Measurements from ENCODE around the gene ASPG. TPM values are rescaled to one million over a fixed set of nuclear protein-coding genes. Genes with fewer than 3 reads are reported as not detected.

ASPG gene
- polyA plus RNA-seq, 1 experiment, result not detected

DNA sequence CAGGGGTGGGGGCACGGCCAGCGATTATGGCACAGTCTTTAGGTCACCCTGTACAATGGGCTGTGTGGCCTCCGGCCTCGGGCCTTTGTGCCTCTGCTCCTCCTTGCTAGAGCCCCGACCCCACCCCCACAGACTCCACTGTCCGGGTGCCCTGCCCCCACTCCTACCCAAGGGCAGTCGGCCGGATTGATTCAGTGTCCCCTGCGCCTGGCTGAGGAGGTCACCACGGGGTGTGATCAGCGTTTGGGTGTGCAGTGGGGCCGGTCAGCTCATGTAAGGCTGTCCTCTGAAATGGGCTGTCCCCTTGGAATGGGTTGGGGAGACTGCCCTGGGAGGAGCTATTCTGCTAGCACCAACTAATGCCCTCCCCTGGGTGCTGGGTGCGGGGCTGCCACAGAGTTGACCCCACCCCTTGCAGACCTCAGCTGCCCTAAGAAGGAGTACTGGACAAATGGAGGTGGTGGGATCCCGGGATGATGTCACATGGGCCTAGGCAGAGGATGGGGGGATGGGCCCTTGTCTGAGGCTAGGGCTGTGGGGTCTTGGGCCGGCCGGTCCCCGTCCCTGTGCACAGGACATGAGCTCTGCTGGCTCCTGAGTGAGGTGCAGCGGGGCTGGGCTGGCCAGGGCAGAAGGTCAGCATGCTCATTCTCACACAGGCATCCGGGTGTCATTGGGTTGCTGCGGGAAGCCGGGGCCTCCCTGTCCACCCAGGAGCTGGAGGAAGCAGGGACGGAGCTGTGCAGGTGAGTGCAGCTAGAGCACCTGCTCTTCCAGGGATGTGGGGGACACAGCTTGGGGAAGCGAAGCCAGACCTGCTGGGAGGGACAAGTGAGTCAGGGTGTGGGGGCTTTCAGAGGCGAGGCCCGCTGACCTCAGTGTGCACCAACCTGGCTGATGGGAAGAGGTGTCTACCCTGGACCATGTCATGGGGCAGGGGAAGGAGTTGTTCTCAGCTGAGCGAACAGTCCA lies 23.4 kb downstream of the ASPG start:
- H3K27me3 ChIP-seq (ENCODE audit: control insufficient read depth, insufficient read depth, low read length), result no peaks in the 10 kb centered on the region
- H3K9me3 ChIP-seq (ENCODE audit: control insufficient read depth, insufficient read depth, low read length), result no peaks in the 10 kb centered on the region; the same call in 1 of the 2 replicates
- no peak for DNase-seq (ENCODE audit: low read depth, low spot score)
- ChIA-PET POLR2A (no interaction called here), CTCF (no interaction called here)
- no peak overlapping the region for H3K4me3 ChIP-seq (ENCODE audit: low read depth, low read length)
- TF ChIP-seq, protein P1, sequence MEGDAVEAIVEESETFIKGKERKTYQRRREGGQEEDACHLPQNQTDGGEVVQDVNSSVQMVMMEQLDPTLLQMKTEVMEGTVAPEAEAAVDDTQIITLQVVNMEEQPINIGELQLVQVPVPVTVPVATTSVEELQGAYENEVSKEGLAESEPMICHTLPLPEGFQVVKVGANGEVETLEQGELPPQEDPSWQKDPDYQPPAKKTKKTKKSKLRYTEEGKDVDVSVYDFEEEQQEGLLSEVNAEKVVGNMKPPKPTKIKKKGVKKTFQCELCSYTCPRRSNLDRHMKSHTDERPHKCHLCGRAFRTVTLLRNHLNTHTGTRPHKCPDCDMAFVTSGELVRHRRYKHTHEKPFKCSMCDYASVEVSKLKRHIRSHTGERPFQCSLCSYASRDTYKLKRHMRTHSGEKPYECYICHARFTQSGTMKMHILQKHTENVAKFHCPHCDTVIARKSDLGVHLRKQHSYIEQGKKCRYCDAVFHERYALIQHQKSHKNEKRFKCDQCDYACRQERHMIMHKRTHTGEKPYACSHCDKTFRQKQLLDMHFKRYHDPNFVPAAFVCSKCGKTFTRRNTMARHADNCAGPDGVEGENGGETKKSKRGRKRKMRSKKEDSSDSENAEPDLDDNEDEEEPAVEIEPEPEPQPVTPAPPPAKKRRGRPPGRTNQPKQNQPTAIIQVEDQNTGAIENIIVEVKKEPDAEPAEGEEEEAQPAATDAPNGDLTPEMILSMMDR (IDR thresholded peaks at IDR 0.05; ENCODE audit: low read depth, low read length), result no peak
- no peak overlapping the region for H3K27ac ChIP-seq (ENCODE audit: low read depth, low read length)

- TF ChIP-seq, protein P1 (IDR thresholded peaks at IDR 0.05; ENCODE audit: low read depth, low read length), result no peak
- DNase-seq (ENCODE audit: low read depth, low spot score), result no peak
- Histone ChIP-seq H3K27ac (ENCODE audit: low read depth, low read length) (no peak overlapping the region), H3K27me3 (ENCODE audit: control insufficient read depth, insufficient read depth, low read length) (no peaks in the 10 kb centered on the region), H3K4me3 (ENCODE audit: low read depth, low read length) (no peak overlapping the region), H3K9me3 (ENCODE audit: control insufficient read depth, insufficient read depth, low read length) (no peaks in the 10 kb centered on the region; the same call in 1 of the 2 replicates)
- CTCF ChIA-PET, result no interaction called here
- POLR2A ChIA-PET, result no interaction called here
Measured at GRCh38 chr14:104109731-104110361, 24.3 kb downstream of the ASPG start.

- TF ChIP-seq, protein P1 (IDR thresholded peaks at IDR 0.05; ENCODE audit: low read depth, low read length), result no peak
- ChIA-PET POLR2A (no interaction called here), CTCF (no interaction called here)
- no peak overlapping the region for H3K4me3 ChIP-seq (ENCODE audit: low read depth, low read length)
- no peaks in the 10 kb centered on the region for H3K27me3 ChIP-seq (ENCODE audit: control insufficient read depth, insufficient read depth, low read length)
- no peak for DNase-seq (ENCODE audit: low read depth, low spot score)
- H3K27ac ChIP-seq (ENCODE audit: low read depth, low read length), result no peak overlapping the region
- H3K9me3 ChIP-seq (ENCODE audit: control insufficient read depth, insufficient read depth, low read length), result no peaks in the 10 kb centered on the region; the same call in 1 of the 2 replicates
Measured at GRCh38 chr14:104110491-104111209, 25.1 kb downstream of the ASPG start.

DNA sequence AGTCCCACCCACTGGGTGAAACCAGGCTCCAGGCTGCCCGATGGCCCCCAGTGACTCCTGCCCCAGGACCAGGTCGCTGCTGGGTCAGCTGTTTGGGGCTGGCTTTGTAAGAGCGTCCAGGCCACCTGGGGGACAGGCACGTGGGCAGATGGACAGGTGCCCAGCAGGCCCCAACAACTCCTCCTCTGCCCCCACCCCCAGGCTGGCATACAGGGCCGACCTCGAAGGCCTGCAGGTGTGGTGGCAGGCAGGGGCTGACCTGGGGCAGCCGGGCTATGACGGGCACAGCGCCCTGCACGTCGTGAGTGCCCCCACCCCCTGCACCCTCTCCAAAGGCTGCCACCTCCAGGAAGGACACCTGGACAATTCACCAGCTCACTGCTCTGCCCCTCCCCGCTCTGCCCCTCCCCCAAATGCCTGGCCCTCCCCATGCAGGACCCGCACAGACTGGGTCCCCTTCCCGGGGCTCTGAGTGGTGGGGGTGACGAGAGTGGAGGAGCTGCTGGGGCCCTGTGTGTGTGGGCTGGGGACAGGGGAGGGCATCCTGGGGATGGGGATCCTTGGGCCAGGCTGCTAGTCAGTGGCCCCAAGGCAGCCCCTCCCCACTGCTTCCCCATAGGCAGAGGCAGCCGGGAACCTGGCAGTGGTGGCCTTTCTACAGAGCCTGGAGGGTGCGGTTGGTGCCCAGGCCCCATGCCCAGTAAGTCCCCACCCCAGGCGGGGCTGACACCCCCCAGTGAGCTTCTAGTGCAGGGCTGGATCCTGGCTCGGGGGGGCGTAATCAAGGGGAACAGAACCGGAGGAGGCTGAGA lies 26.0 kb downstream of the ASPG start:
- ChIA-PET CTCF (no interaction called here), POLR2A (no interaction called here)
- peaks cover 7% of the 10 kb centered on the region for H3K27me3 ChIP-seq (ENCODE audit: control insufficient read depth, insufficient read depth, low read length)
- H3K9me3 ChIP-seq (ENCODE audit: control insufficient read depth, insufficient read depth, low read length), result no peaks in the 10 kb centered on the region; the same call in 1 of the 2 replicates
- no peak for DNase-seq (ENCODE audit: low read depth, low spot score)
- H3K27ac ChIP-seq (ENCODE audit: low read depth, low read length), result no peak overlapping the region
- no peak overlapping the region for H3K4me3 ChIP-seq (ENCODE audit: low read depth, low read length)
- TF ChIP-seq, protein P1 (IDR thresholded peaks at IDR 0.05; ENCODE audit: low read depth, low read length), result no peak
